Measurements from ENCODE around the gene PSTPIP1.

Gene PSTPIP1

GRCh38 chr15:76976141-76976540 is 18.8 kb upstream of the PSTPIP1 start:
- Histone ChIP-seq H3K4me1 (ENCODE audit: low read depth, poor library complexity, severe bottlenecking) (no peaks in the 10 kb centered on the region), H3K27ac (no peak overlapping the region), H3K4me2 (no peak overlapping the region), H3K27me3 (ENCODE audit: insufficient read depth, low read depth) (no peaks in the 10 kb centered on the region), H2AFZ (ENCODE audit: low read depth) (no peak overlapping the region), H3K36me3 (ENCODE audit: insufficient read depth) (no peaks in the 10 kb centered on the region), H4K20me1 (ENCODE audit: insufficient read depth) (no peaks in the 10 kb centered on the region), H3K79me2 (ENCODE audit: insufficient read depth, low read depth) (no peaks in the 10 kb centered on the region), H3K4me3 (IDR thresholded peaks at IDR 0.05; ENCODE audit: insufficient read depth, low read depth, low read length) (no peak overlapping the region), H3K9ac (no peak overlapping the region)
- TF ChIP-seq CTCF (conservative IDR thresholded peaks at IDR 0.05; ENCODE audit: low read depth, low read length): no peak

GRCh38 chr15:76976572-76977270 is 18.2 kb upstream of the PSTPIP1 start:
- Histone ChIP-seq H3K4me2 (no peak overlapping the region), H3K4me3 (IDR thresholded peaks at IDR 0.05; ENCODE audit: insufficient read depth, low read depth, low read length) (no peak overlapping the region), H4K20me1 (ENCODE audit: insufficient read depth) (no peaks in the 10 kb centered on the region), H3K4me1 (ENCODE audit: low read depth, poor library complexity, severe bottlenecking) (no peaks in the 10 kb centered on the region), H3K36me3 (ENCODE audit: insufficient read depth) (no peaks in the 10 kb centered on the region), H3K9ac (no peak overlapping the region), H3K27me3 (ENCODE audit: insufficient read depth, low read depth) (no peaks in the 10 kb centered on the region), H3K79me2 (ENCODE audit: insufficient read depth, low read depth) (no peaks in the 10 kb centered on the region), H2AFZ (ENCODE audit: low read depth) (no peak overlapping the region), H3K27ac (no peak overlapping the region)
- TF ChIP-seq CTCF (conservative IDR thresholded peaks at IDR 0.05; ENCODE audit: low read depth, low read length): no peak

GRCh38 chr15:76978522-76979330 is 16.2 kb upstream of the PSTPIP1 start:
- H2AFZ ChIP-seq (ENCODE audit: low read depth): no peak overlapping the region
- TF ChIP-seq CTCF (conservative IDR thresholded peaks at IDR 0.05; ENCODE audit: low read depth, low read length): no peak
- no peak overlapping the region for H3K27ac ChIP-seq
- H3K4me3 ChIP-seq (IDR thresholded peaks at IDR 0.05; ENCODE audit: insufficient read depth, low read depth, low read length): no peak overlapping the region
- no peaks in the 10 kb centered on the region for H3K79me2 ChIP-seq (ENCODE audit: insufficient read depth, low read depth)
- no peaks in the 10 kb centered on the region for H3K27me3 ChIP-seq (ENCODE audit: insufficient read depth, low read depth)
- H3K4me1 ChIP-seq (ENCODE audit: low read depth, poor library complexity, severe bottlenecking): no peaks in the 10 kb centered on the region
- no peaks in the 10 kb centered on the region for H3K36me3 ChIP-seq (ENCODE audit: insufficient read depth)
- H4K20me1 ChIP-seq (ENCODE audit: insufficient read depth): no peaks in the 10 kb centered on the region
- H3K4me2 ChIP-seq: no peak overlapping the region
- H3K9ac ChIP-seq: no peak overlapping the region

- H3K4me3 ChIP-seq (IDR thresholded peaks at IDR 0.05; ENCODE audit: insufficient read depth, low read depth, low read length): no peak overlapping the region
- H3K4me2 ChIP-seq: no peak overlapping the region
- no peak for TF ChIP-seq CTCF (conservative IDR thresholded peaks at IDR 0.05; ENCODE audit: low read depth, low read length)
- no peak overlapping the region for H3K9ac ChIP-seq
- no peaks in the 10 kb centered on the region for H3K36me3 ChIP-seq (ENCODE audit: insufficient read depth)
- no peaks in the 10 kb centered on the region for H4K20me1 ChIP-seq (ENCODE audit: insufficient read depth)
- H3K79me2 ChIP-seq (ENCODE audit: insufficient read depth, low read depth): no peaks in the 10 kb centered on the region
- no peaks in the 10 kb centered on the region for H3K27me3 ChIP-seq (ENCODE audit: insufficient read depth, low read depth)
- no peak overlapping the region for H3K27ac ChIP-seq
- H2AFZ ChIP-seq (ENCODE audit: low read depth): no peak overlapping the region
- no peaks in the 10 kb centered on the region for H3K4me1 ChIP-seq (ENCODE audit: low read depth, poor library complexity, severe bottlenecking)
These were observed 15.5 kb upstream of the PSTPIP1 start for GRCh38 chr15:76979331-76979925.
